Glomerular visceral epithelial cell (primary cell): ENCODE data around the gene FLNB.

ENCODE experiments used
- DNase-seq: peaks from one replicate; pipeline ENCODE4 v3.0.0-alpha.2; 2016; ENCODE audit errors: extremely low spot score

Gene FLNB

DNA sequence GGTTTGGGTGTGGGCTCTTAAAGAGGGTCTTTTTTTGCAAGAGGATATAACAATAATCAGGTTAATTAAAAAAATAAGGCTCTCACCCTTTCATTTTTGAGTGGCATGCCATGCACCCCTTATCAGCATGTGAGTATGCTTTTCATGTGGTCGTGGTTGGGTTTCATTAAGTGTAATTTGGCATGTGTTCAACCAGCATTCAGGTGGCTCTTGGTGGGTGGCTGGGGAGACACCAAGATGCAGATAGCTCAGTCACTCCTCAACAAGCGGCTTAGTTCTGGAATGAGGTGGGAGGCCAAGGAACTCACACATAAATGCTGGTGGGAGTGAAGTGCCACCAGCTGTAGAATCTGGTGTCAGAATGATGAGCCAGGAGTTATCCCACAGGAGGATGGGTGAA is 66.8 kb downstream of the FLNB start:
- no peak for DNase-seq

DNA sequence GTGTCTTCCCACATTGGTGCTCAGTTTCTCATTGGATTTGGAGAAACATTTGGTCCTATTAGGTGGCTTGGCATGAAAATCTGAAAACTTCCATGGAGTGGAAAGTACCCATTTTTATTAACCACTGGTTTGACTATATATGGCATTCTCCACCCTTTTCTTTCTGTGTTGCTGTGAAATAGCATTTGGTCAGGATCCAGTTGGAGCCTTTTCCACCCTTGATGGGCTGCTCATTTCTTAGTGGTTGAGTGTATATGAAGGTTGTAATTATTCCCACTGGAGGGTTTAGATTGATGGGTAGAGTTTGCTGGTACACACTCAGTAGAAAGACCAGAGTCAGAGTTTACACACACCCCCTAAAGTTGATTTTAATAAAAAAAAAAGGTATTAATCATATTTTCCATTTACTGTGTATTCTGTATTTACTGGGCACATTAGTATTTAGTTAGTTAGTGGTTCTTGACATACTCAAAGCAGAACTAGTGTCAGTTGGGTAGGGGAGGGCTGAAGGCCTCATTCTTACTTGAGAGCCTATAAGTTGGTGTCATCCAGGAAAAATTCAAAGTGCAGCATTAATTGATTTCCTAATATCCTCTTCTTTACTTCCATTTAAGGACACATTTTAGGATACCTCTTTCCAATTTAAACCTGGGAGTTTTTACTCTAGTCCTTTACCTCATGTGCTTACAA is 69.5 kb downstream of the FLNB start:
- no peak for DNase-seq

DNA sequence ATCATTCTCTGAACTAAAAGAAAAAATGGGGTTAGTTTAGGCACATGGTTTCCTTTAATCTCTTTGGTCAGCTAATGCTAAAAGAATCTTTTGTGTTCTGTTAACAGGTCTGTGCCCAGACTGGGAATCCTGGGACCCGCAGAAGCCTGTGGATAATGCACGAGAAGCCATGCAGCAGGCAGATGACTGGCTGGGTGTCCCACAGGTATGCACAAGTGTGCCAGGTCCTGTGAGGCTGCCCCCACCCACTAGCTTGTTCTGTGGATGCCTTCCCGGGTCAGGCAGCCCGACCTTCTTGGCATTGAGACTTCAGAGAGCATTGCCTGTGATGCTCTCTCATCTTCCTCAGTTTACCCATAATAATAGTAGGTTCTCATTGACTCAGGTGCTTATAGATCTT is 70.4 kb downstream of the FLNB start:
- no peak for DNase-seq

DNA sequence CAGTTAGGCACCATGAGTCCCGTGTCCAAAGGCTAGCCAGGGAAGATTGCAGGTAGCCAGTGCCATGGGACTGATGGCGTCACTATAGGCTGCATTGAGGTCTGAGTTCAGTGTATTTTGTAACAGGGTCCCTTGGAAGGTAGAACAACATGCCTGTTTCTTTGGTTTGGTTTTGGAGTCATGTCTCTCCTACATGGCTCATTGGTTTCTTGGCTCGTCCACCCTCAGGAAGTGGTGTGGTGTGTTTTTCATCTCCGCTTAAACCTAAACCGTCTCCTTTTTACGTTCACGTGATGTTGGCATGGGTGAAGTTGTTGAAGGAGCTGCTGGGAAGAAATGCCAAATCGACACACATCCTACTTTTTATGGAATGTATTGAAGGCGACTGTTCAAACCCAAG is 71.6 kb downstream of the FLNB start:
- peak; percentile 88 for DNase-seq

DNA sequence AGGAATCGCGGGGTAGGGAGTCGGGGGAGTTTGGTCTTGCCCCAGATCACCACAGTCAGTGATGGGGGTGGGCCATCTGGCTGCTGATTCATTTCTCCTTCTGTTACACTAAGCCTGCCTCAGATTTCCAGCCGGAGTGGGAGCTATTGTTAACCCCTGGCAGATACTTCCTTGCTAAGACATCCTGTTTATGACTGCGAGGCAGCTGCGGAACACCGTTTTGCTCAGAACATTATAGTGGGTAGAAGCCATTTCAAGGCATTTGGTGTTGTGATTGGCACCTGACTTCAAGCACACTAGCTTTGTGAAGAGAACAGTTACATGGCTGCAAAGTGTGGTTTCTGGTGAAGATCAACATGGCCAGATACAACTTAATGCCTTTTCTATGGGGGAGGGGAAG is 73.8 kb downstream of the FLNB start:
- no peak for DNase-seq

DNA sequence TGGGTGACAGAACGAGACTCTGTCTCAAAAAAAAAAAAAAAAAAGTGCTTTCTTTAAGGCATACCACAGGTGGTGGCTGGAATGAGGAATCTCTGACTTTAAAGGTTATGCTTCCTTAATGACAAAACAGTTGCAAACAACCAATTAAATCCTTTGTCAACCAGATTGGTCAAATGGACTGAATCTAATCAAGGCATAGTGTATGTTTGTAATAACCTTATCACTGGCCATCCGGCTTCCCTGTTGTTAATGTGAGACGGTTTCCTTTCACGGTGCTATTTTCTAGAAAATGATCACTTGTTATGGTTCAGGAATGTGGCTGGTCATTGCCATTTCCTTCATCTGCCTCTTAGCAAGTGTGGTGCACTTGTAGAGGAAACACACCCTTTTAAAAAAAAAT is 75.9 kb downstream of the FLNB start:
- DNase-seq: no peak

DNA sequence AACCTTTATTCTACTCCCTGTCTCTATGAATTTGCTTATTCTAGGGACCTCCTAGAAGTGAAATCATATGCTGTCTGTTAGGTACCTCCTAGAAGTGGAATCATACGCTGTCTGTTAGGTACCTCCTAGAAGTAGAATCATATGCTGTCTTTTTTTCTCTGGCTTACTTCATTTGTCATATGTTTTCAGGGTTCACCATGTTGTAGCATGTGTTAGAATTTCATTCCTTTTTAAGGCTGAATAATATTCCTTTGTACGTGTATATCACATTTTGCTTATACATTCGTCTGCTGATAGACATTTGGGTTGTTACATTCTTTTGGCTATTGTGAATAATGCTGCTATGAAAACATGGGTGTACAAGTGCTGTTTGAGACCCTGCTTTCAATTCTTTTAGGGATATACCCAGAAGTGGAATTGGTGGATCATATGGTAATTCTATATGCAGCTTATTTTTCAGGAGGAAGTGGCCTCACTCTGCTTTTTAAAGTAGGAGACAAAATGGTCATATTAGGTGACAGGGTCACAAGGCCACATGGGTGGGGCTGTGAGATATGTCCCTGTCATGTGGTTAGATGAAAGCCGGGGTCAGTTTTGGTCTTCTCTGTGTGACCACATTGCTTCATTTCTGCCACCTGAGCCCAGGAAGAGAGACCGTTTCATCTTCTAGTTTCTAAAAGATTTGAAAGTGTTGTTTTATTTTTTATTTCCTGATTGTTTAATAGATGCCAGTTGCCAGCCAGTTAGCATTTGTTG is 76.7 kb downstream of the FLNB start:
- no peak for DNase-seq

DNA sequence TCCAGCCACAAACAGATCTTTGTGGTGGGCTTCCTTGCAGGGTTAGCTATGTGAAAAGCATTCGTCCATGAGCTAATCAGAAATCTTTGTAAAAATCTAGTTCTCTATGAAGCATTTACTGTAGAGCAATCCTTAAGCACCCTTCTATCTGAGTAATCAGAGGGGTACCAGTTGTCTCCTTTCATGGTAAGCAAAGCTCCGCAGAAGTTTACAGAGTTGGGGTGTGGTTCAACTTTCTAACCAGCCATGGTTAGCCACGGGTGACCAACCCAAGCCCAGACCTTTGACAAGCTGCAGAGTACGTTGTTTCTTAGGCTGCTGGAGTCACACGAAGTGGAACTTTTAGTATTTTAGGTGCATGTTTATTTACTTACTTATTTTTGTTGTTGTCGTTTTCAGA is 77.4 kb downstream of the FLNB start:
- no peak for DNase-seq

DNA sequence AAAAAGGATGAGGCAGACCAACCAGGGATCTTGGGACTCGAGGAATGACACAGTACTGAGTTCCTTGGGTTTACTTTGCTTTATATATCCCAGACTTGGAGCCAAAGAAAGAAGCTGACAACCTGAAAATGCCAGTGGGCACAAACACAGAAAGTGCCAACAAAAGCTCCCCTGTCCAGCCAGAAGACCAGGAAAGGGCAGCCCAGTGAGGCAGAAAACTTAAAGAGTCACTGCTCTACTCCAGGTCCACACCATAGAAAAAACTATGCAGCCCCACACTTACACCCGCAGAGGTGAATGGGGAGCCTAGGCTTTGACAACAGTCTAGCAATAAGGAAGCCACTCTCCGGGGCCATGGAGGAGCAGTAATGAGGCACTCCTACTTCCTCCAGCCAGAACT is 80.3 kb downstream of the FLNB start:
- DNase-seq: no peak

DNA sequence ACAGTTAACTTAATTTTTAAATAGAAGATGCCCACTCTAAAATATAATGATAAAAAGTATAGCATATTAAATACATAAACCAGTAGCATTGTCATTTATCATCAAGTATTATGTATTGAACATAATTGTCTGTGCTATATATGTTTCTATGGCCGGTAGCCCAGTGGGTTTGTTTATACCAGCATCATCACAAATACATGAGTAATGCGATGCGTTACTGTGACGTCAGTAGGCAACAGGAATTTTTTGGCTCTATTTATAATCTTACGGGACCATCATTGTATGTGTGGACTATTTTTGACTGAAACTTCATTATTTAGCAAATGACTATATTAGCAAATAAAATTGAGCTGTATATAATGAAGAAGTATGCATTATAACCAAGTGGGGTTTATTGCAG is 82.1 kb downstream of the FLNB start:
- DNase-seq: no peak

DNA sequence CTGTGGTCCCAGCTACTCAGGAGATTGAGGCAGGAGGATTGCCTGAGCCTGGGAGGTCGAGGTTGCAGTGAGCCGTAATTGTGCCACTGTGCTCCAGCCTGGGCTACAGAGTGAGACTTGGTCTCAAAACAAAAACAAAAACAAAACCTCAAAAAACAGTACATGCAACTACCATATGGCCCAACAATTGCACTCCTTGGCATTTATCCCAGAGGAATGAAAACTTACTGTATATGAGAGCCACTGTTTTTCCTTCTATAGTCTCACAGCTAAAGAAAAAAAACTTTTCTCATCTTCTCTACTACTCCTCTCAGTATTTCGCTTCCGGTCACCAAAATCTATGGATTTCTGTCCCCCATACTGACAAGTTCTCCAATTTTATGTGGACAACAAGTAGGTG is 84.3 kb downstream of the FLNB start:
- no peak for DNase-seq

DNA sequence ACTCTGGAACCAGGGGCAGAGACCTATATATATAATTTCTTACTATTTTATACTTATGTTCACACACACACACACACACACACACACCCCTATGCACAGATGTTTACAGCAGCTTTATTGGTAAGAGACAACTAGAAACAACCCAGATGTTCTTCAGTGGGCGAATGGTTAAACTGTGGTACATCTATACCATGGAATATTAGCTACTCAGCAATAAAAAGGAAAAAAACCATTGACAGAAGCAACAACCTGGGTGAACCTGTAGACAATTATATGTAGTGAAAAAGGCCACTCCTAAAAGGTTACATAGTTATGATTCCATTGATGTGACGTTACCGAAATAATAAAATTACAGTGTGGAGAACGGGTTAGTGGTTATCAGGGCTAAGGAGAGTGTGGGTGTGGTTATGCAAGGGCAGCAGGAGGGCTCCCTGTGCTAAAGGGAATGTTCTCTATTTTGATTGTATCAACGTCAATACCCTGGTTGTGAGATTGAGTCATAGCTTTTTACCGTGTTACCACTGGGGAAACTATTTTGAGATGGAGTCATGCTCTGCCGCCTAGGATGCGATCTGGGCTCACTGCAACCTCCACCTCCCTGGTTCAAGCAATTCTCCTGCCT is 85.5 kb downstream of the FLNB start:
- DNase-seq: peak; percentile 72

DNA sequence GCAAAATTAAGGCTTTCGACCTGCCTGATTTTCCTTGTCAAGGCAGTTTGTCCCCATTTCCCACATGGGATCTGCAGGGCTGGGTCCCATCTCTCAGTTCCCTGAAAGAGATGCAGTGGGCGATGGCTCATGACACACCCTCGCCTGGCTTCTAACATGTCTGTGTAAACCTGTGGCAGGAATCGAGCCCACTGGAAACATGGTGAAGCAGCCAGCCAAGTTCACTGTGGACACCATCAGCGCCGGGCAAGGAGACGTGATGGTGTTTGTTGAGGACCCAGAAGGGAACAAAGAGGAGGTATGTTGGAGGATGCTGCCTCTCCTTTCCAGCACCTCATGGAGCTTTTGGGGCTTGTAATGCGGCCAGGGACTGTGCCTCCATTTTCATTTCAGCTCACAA is 86.4 kb downstream of the FLNB start:
- DNase-seq: no peak

DNA sequence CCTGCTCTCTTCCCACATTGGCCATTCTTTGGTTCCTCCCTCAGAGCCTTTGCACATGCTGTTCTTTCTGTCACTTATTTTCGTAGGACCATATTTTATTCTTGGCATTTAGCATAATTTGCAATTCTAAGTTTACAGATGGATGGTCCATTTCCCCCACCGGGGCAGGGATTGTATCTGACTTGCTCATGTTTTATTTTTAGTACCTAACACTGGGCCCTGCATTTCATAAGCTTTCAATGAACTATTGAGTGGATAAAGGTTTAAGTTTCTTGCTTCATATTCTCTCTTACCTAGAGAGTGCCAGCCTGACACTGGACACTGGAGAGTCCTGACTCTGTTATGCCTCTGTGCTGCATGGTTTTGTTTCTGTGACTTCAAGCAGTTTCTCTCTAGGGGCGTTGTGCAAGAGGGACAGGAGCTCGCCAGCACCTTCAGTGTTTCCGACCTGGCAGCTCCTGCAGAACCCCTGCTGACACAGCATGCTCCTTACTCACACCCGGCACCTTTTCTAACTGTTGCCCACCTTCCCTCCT is 87.4 kb downstream of the FLNB start:
- DNase-seq: no peak

DNA sequence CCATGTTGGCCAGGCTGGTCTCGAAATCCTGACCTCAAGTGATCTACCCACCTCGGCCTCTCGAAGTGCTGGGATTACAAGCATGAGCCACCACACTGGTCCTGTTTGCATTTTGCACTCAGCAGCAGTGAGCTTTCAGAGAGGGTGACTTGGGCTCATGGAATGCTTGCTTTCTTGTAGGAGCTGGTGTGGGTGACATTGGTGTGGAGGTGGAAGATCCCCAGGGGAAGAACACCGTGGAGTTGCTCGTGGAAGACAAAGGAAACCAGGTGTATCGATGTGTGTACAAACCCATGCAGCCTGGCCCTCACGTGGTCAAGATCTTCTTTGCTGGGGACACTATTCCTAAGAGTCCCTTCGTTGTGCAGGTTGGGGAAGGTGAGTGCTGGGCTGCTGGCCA is 90.3 kb downstream of the FLNB start:
- no peak for DNase-seq

DNA sequence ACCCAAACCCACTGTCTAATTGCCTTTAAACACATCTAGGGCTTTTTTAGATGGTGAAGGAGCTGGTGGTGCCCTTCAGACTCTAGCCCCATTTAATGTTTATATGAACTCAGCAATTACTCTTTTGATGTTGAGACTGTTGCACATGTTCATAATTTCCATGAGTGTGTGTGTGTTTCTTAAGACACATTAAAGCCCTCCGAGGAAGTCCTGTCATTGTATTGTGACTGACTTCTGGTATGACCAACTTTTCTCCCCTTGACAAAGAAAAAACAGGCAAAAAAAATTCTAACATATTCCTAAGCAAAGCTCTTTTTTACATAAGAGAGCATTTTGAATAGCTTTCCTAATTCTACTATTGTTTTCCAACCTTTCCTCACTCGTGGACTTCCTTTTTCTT is 91.6 kb downstream of the FLNB start:
- no peak for DNase-seq

DNA sequence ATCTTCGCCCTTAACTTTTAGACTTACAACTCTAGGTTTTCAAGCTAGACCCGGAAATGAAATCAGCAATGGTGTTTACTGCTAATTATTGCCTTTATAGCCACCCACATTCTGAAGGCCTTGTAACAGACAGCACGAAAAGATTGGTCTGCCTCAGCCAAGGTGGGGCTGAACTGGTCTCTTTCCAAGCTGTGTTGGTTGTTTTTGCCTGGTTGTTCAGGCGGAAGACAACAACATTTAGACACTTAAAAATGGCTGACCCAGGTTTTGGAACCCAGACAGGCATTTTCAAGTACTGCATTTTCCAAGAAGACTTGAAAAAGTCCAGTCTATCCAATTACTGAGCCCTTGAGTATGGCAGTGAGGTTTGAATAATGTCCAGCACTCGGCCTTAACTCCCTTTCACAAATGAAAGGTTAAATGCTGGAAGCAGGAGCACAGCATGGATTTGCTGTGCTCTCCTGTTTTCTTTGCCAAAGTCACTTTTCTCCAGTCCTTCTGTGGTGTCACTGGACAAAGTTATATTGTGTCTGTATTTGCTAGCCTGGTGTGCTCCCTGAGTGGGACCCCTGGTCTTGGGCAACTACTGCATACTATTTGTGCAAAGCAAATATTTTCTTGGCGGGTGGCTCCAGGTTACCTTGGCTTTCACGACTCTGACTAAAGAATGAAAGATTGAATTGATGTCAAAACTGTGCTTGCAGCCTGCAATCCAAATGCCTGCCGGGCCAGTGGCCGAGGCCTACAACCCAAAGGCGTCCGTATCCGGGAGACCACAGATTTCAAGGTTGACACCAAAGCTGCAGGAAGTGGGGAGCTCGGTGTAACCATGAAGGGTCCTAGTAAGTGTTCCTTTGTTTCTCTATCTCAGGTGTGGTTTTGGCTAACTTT is 93.5 kb downstream of the FLNB start:
- DNase-seq: no peak

DNA sequence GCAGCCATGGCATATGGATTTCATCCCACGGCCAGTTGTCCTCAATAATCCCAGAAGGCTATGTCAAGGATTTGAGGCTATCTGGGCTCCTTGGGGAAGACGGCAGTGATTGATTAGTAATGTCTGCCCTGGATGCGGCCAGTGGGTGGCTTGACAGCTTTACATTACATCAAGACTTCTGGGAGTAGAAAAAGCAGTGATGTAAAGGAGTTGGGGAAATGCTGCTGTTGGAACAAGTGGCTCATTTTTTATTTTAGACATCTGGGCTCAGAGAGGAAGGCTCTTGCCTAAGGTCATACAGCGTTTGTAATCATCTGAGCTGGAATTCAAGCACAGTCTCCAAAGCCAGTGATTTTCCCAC is 94.1 kb downstream of the FLNB start:
- no peak for DNase-seq

DNA sequence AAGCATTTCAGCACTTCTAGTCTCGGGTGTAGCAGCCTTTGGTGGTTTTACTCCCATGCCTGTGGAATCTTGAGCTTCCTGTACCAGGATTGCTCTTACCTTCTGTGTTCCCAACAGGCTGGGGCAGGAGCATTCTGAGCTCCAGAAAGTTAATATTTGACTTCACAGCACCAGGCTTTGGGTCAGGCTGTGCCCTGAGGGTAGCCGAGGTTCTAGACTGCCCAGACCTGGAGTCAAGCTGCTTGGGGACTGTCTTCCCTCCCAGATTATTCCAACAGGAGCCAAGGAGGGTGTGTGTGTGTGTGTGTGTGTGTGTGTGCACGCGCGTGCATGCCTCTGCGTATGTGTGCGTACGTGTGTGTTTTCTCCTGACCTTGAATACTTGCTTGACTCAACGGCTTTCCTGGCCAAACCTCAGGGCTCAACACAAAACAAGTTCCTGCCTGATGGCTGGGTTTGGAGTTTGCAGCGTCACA is 94.8 kb downstream of the FLNB start:
- peak; percentile 37 for DNase-seq

DNA sequence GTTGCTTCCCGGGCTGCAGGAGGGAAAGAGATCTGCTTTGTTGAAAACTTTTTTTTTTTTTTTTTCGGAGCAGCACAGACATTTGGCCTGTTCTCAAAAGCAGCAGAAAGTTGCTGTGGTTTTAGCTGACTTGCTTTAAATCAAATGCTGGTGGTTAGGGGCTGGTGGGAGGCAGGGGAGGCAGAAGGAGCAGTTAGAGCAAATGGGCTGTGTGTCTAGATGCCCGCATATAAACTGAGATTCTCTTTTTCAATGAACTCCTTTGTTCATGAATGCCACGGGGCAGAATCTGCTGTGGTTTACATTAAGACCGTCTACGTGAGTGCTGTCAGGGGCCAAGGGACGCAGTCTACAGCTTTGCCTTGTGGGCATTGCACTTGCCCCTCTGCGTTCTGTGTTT is 95.9 kb downstream of the FLNB start:
- DNase-seq: no peak

DNA sequence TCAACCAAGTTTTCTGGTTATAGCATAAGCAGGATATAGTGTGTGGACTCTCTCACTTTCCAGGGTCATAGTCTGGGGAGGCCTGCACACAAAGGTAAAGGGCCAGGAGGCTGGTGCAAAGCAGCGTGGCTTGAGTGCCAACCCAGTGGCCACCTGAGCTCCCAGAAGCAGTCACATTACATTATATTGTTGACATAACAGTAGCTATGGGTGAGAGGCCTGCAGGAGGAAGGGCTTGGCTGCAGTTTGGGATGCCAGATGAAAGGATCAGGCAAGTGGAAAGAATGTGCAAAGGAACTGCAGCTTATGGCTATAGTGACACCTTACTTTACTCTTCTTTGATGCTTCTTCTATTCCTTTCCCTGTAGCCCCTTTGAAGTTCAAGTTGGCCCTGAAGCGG is 96.5 kb downstream of the FLNB start:
- DNase-seq: no peak

DNA sequence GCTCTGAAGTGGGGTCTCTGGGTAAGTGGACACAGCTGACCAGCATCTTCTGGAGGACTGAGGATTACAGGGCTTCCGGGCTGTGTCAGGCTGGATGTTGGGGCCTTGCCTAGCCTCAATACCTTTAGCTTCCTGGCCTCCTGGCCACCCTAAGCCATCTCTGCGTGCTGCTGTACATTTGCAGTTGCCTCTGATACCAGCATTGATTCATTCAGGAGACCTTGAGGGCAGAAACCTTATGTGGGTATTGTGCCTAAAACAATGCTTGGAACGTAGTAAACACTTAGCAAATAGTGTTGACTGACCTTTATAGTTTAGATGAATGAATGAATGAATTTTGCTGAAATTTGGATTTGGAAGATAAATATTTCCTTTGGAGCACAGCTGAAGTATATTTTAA is 97.0 kb downstream of the FLNB start:
- no peak for DNase-seq
